HEK293 (cell line): ENCODE measurements around the gene PCSK5.

ENCODE experiments used
- CTCF ChIA-PET: fragments of 350-600 bp; formaldehyde crosslinking; extraction: SDS; loops from one replicate; lab custom pipeline; 2021; ENCODE audit warnings: antibody characterized with exemption; lab: Yijun Ruan, JAX
- POLR2A ChIA-PET: fragments of 300-600 bp; formaldehyde crosslinking; extraction: SDS; loops from one replicate; lab custom pipeline; 2020; ENCODE audit warnings: antibody characterized with exemption, inconsistent platforms; lab: Yijun Ruan, JAX
- H3K27ac ChIP-seq: fragments of 200-500 bp; sonication (Bioruptor generic); 2 replicates; pipeline ENCODE4 v1.5.1; 2014; ENCODE audit warnings: low read depth, low read length, control low read depth, inconsistent platforms; ENCODE audit errors: extremely low read depth
- H3K36me3 ChIP-seq, 2 experiments: fragments of 200-500 bp in 1 of 2; sonication (Bioruptor generic) in 1 of 2; 1 replicate in 1 of 2; 2 replicates in 1 of 2; pipeline ENCODE4 v1.5.1; 2014 to 2017; ENCODE audit warnings: inconsistent platforms in 2 of 2, low read length in 2 of 2; ENCODE audit not compliant: control insufficient read depth in 2 of 2, insufficient read depth in 1 of 2
- H3K4me1 ChIP-seq: fragments of 200-500 bp; sonication (Bioruptor generic); 2 replicates; pipeline ENCODE4 v1.5.1; 2014; ENCODE audit warnings: mild to moderate bottlenecking, low read length, inconsistent platforms; ENCODE audit not compliant: control insufficient read depth, insufficient read depth
- H3K4me3 ChIP-seq: 2 replicates; pipeline ENCODE4 v1.5.1; 2011; ENCODE audit warnings: low read depth, mild to moderate bottlenecking, control low read depth, low read length, moderate library complexity
- H3K9me3 ChIP-seq: fragments of 200-500 bp; sonication (Bioruptor generic); 2 replicates; pipeline ENCODE4 v1.5.1; 2014; ENCODE audit warnings: low read depth, low read length, inconsistent platforms; ENCODE audit not compliant: control insufficient read depth, insufficient read depth
- GFI1B ChIP-seq: fragments of 450-650 bp; formaldehyde crosslinking; IDR thresholded peaks from 2 replicates; pipeline ENCODE4 v1.5.1; 2016; ENCODE audit warnings: missing biosample characterization, missing genetic modification characterization
- GLIS1 ChIP-seq: fragments of 450-650 bp; formaldehyde crosslinking; IDR thresholded peaks from 2 replicates; pipeline ENCODE4 v1.5.1; 2016; ENCODE audit warnings: missing biosample characterization, missing genetic modification characterization
- GLIS2 ChIP-seq: fragments of 450-650 bp; formaldehyde crosslinking; IDR thresholded peaks from 2 replicates; pipeline ENCODE4 v1.5.1; 2016; ENCODE audit warnings: missing biosample characterization, missing genetic modification characterization
- KLF1 ChIP-seq: fragments of 450-650 bp; formaldehyde crosslinking; IDR thresholded peaks from 2 replicates; pipeline ENCODE4 v1.5.1; 2016; ENCODE audit warnings: missing biosample characterization, missing genetic modification characterization
- KLF10 ChIP-seq: fragments of 450-650 bp; IDR thresholded peaks from 2 replicates; pipeline ENCODE4 v1.5.1; 2018; ENCODE audit warnings: missing biosample characterization, mild to moderate bottlenecking, missing genetic modification characterization
- PRDM10 ChIP-seq: fragments of 450-650 bp; formaldehyde crosslinking; IDR thresholded peaks from 2 replicates; pipeline ENCODE4 v1.5.1; 2016; ENCODE audit warnings: missing biosample characterization, missing genetic modification characterization
- PRDM2 ChIP-seq: fragments of 450-650 bp; formaldehyde crosslinking; IDR thresholded peaks from 2 replicates; pipeline ENCODE4 v1.5.1; 2016; ENCODE audit warnings: missing biosample characterization, missing genetic modification characterization, borderline replicate concordance
- SP3 ChIP-seq: fragments of 450-650 bp; formaldehyde crosslinking; IDR thresholded peaks from 2 replicates; pipeline ENCODE4 v1.5.1; 2016; ENCODE audit warnings: missing biosample characterization, missing genetic modification characterization
- TRIM28 ChIP-seq: IDR thresholded peaks from 2 replicates; pipeline ENCODE4 v1.6.1; 2011; ENCODE audit warnings: low read length, control low read depth, borderline replicate concordance
- ZBTB20 ChIP-seq: fragments of 450-650 bp; formaldehyde crosslinking; IDR thresholded peaks from 2 replicates; pipeline ENCODE4 v1.5.1; 2016; ENCODE audit warnings: missing biosample characterization, missing genetic modification characterization
- ZFP41 ChIP-seq: fragments of 450-650 bp; formaldehyde crosslinking; IDR thresholded peaks from 2 replicates; pipeline ENCODE4 v1.5.1; 2016; ENCODE audit warnings: missing biosample characterization, missing genetic modification characterization, borderline replicate concordance
- ZNF10 ChIP-seq: fragments of 450-650 bp; formaldehyde crosslinking; IDR thresholded peaks from 2 replicates; pipeline ENCODE4 v1.5.1; 2017; ENCODE audit warnings: missing biosample characterization, missing genetic modification characterization
- ZNF169 ChIP-seq: fragments of 450-650 bp; formaldehyde crosslinking; IDR thresholded peaks from 2 replicates; pipeline ENCODE4 v1.5.1; 2016; ENCODE audit warnings: missing biosample characterization, missing genetic modification characterization
- ZNF223 ChIP-seq: fragments of 450-650 bp; formaldehyde crosslinking; IDR thresholded peaks from 2 replicates; pipeline ENCODE4 v1.5.1; 2016; ENCODE audit warnings: missing biosample characterization, missing genetic modification characterization
- ZNF292 ChIP-seq: fragments of 450-650 bp; formaldehyde crosslinking; IDR thresholded peaks from 2 replicates; pipeline ENCODE4 v1.5.1; 2016; ENCODE audit warnings: low read depth, missing biosample characterization, missing genetic modification characterization, borderline replicate concordance
- ZNF350 ChIP-seq: fragments of 450-650 bp; formaldehyde crosslinking; IDR thresholded peaks from 2 replicates; pipeline ENCODE4 v1.5.0; 2017; ENCODE audit warnings: missing biosample characterization, mild to moderate bottlenecking, missing genetic modification characterization
- ZNF544 ChIP-seq: fragments of 450-650 bp; formaldehyde crosslinking; IDR thresholded peaks from 2 replicates; pipeline ENCODE4 v1.5.0; 2017; ENCODE audit warnings: missing biosample characterization, missing genetic modification characterization
- ZNF600 ChIP-seq: fragments of 450-650 bp; formaldehyde crosslinking; IDR thresholded peaks from 2 replicates; pipeline ENCODE4 v1.5.1; 2016; ENCODE audit warnings: missing biosample characterization, missing genetic modification characterization
- ZNF626 ChIP-seq: fragments of 450-650 bp; sonication (Bioruptor Pico); formaldehyde crosslinking; IDR thresholded peaks from 2 replicates; pipeline ENCODE4 v1.5.1; 2018; ENCODE audit warnings: missing biosample characterization, missing genetic modification characterization, inconsistent platforms
- ZNF670 ChIP-seq: fragments of 450-650 bp; formaldehyde crosslinking; IDR thresholded peaks from 2 replicates; pipeline ENCODE4 v1.5.1; 2016; ENCODE audit warnings: missing biosample characterization, missing genetic modification characterization, low read depth
- ZNF776 ChIP-seq: fragments of 450-650 bp; formaldehyde crosslinking; IDR thresholded peaks from 2 replicates; pipeline ENCODE4 v1.5.0; 2017; ENCODE audit warnings: missing biosample characterization, missing genetic modification characterization, borderline replicate concordance
- ZNF785 ChIP-seq: fragments of 450-650 bp; formaldehyde crosslinking; IDR thresholded peaks from 2 replicates; pipeline ENCODE4 v1.5.1; 2016; ENCODE audit warnings: missing biosample characterization, missing genetic modification characterization
- ZNF837 ChIP-seq: fragments of 450-650 bp; formaldehyde crosslinking; IDR thresholded peaks from 2 replicates; pipeline ENCODE4 v1.5.1; 2016; ENCODE audit warnings: missing biosample characterization, missing genetic modification characterization
- ZSCAN5A ChIP-seq: fragments of 450-650 bp; formaldehyde crosslinking; IDR thresholded peaks from 2 replicates; pipeline ENCODE4 v1.5.1; 2016; ENCODE audit warnings: missing biosample characterization, missing genetic modification characterization

The PCSK5 gene

GRCh38 chr9:76085596-76085995 lies 195.1 kb downstream of the PCSK5 start:
- Histone ChIP-seq H3K27ac (no peak overlapping the region), H3K4me3 (no peak overlapping the region), H3K4me1 (no peaks in the 10 kb centered on the region), H3K9me3 (no peaks in the 10 kb centered on the region), H3K36me3 (peaks cover 0 to 2% of the 10 kb centered on the region in 2 experiments; a peak in 2 of 3 replicates)
- TF ChIP-seq ZFP41 (tag by site-specific recombination) (no peak), ZNF223 (tag by site-specific recombination) (no peak), ZBTB20 (tag by site-specific recombination) (no peak), TRIM28 (no peak), ZNF350 (tag by site-specific recombination) (no peak)
- CTCF ChIA-PET = interaction anchor here (0.6 kb wide), 1 partner anchor 373 kb away, joined by 3 read pairs; no protein-coding TSS in a partner anchor
- POLR2A ChIA-PET = no interaction called here

GRCh38 chr9:76086539-76086938 lies 196.1 kb downstream of the PCSK5 start:
- H3K4me3 ChIP-seq = no peak overlapping the region
- POLR2A ChIA-PET = no interaction called here
- H3K27ac ChIP-seq = no peak overlapping the region
- no peaks in the 10 kb centered on the region for H3K9me3 ChIP-seq
- CTCF ChIA-PET = no interaction called here
- peaks cover 0 to 2% of the 10 kb centered on the region in 2 experiments; a peak in 2 of 3 replicates for H3K36me3 ChIP-seq
- no peaks in the 10 kb centered on the region for H3K4me1 ChIP-seq
- TF ChIP-seq ZNF600 (tag by site-specific recombination) (no peak), ZSCAN5A (no peak), ZNF544 (no peak), ZNF785 (tag by site-specific recombination) (no peak), KLF1 (tag by site-specific recombination) (no peak), ZNF169 (tag by site-specific recombination) (no peak), SP3 (no peak), ZNF626 (tag by site-specific recombination) (no peak), ZNF292 (tag by site-specific recombination) (no peak), ZNF776 (no peak), ZBTB20 (tag by site-specific recombination) (no peak), KLF10 (tag by site-specific recombination) (no peak), ZNF837 (tag by site-specific recombination) (no peak), PRDM2 (tag by site-specific recombination) (no peak), GLIS1 (no peak), ZNF670 (tag by site-specific recombination) (no peak), ZNF10 (tag by site-specific recombination) (no peak), PRDM10 (tag by site-specific recombination) (no peak), GFI1B (no peak), GLIS2 (no peak)
